ENCODE measurements around the gene TARBP2. TPM values are rescaled to one million over a fixed set of nuclear protein-coding genes. Genes with fewer than 3 reads are reported as not detected.

TARBP2 gene
- total and polyA plus RNA-seq, 10 donors, result 25.9 to 57.1 (median 36.1) TPM

- Histone ChIP-seq H3K4me3 (no peak overlapping the region), H3K27ac (peak overlapping the region in 5 of 8 donors; percentile 92 to 98 (median 96)), H3K36me3 (peaks cover 0 to 51% (median 30%) of the 10 kb centered on the region in 6 donors), H3K9me3 (no peaks in the 10 kb centered on the region), H3K27me3 (replicated peaks in 1 of 7) (no peaks in the 10 kb centered on the region), H3K4me1 (peaks cover 7 to 51% (median 40%) of the 10 kb centered on the region in 6 donors)
- DNase-seq, result no peak
- WGBS, 5 donors, result 76 to 91% (median 83%) methylated on average over 9 to 10 of the region's 10 CpGs
- intact Hi-C loops (cut with DNase I; ENCODE audit: low total_unique reads), result loop anchor here (10.0 kb wide), 1 partner anchor 48 kb away; the partner anchor contains the start of gene PCBP2
- TF ChIP-seq CTCF (IDR thresholded peaks at IDR 0.05 in 8 of 11, conservative IDR thresholded peaks at IDR 0.05 in 3 of 11) (no peak), POLR2A (IDR thresholded peaks at IDR 0.05) (no peak), POLR2AphosphoS5 (IDR thresholded peaks at IDR 0.05) (no peak)
Measured at GRCh38 chr12:53502983-53503728, 2.1 kb downstream of the TARBP2 start.

- H3K4me3 ChIP-seq, result no peak overlapping the region
- H3K27me3 ChIP-seq (replicated peaks in 1 of 7), result no peaks in the 10 kb centered on the region
- intact Hi-C loops (cut with DNase I; ENCODE audit: low total_unique reads), result loop anchor here (10.0 kb wide), 1 partner anchor 49 kb away; the partner anchor contains the start of gene PCBP2
- no peak overlapping the region for H3K27ac ChIP-seq
- peaks cover 0 to 51% (median 30%) of the 10 kb centered on the region in 6 donors for H3K36me3 ChIP-seq
- DNase-seq, result no peak
- TF ChIP-seq CTCF (IDR thresholded peaks at IDR 0.05 in 8 of 11, conservative IDR thresholded peaks at IDR 0.05 in 3 of 11), result no peak
- TF ChIP-seq POLR2AphosphoS5 (IDR thresholded peaks at IDR 0.05), result no peak
- TF ChIP-seq POLR2A (IDR thresholded peaks at IDR 0.05), result no peak
- peaks cover 13 to 51% (median 41%) of the 10 kb centered on the region in 6 donors for H3K4me1 ChIP-seq
- no peaks in the 10 kb centered on the region for H3K9me3 ChIP-seq
- 82 to 92% (median 89%) methylated on average over 10 to 14 of the region's 14 CpGs for WGBS, 5 donors
Measured at GRCh38 chr12:53504004-53504920, 3.2 kb downstream of the TARBP2 start.

- intact Hi-C loops (cut with DNase I; ENCODE audit: low total_unique reads), result loop anchor here (5.0 to 10.0 kb wide), 2 partner anchors 50 to 153 kb away; partner anchors contain the start of gene PCBP2
- Histone ChIP-seq H3K27me3 (replicated peaks in 1 of 7) (no peaks in the 10 kb centered on the region), H3K9me3 (no peaks in the 10 kb centered on the region), H3K4me3 (no peak overlapping the region), H3K27ac (peak overlapping the region in 1 of 8 donors; percentile 22), H3K4me1 (peaks cover 13 to 43% (median 35%) of the 10 kb centered on the region in 6 donors), H3K36me3 (peaks cover 0 to 58% (median 30%) of the 10 kb centered on the region in 6 donors)
- DNase-seq, result no peak
- TF ChIP-seq POLR2AphosphoS5 (IDR thresholded peaks at IDR 0.05) (peak in 2 of 3 donors; percentile 7 to 36), POLR2A (IDR thresholded peaks at IDR 0.05) (no peak), CTCF (IDR thresholded peaks at IDR 0.05 in 8 of 11, conservative IDR thresholded peaks at IDR 0.05 in 3 of 11) (no peak)
- 85 to 91% (median 90%) methylated on average over 10 of the region's 10 CpGs for WGBS, 5 donors
Measured at GRCh38 chr12:53505086-53505485, 4.0 kb downstream of the TARBP2 start.

Data from spleen (tissue), 11 donors.